Central memory CD8-positive, alpha-beta T cell (primary cell): ENCODE data around the gene CRYAA.

Experiments
- ATAC-seq: fragments of 150-1000 bp; cut with Tn5 transposase; replicated peaks from 2 replicates; pipeline ENCODE4 v1.10.0; 2022; ENCODE audit warnings: mild to moderate bottlenecking, moderate FRiP score, moderate number of reproducible peaks; ENCODE audit not compliant: poor library complexity, severe bottlenecking; ENCODE audit errors: extremely low read depth
- DNase-seq, 2 donors: peaks; one replicate each; pipeline ENCODE4 v3.0.0; 2021; ENCODE audit warnings: low spot score in 2 of 2
- H3K27ac Mint-ChIP-seq: one replicate; pipeline ENCODE4 v1.8.0; 2022; ENCODE audit warnings: low read depth, mild to moderate bottlenecking, moderate library complexity, mixed read lengths
- H3K27me3 Mint-ChIP-seq: one replicate; pipeline ENCODE4 v1.8.0; 2022; ENCODE audit warnings: mixed read lengths
- H3K36me3 Mint-ChIP-seq: one replicate; pipeline ENCODE4 v1.8.0; 2022; ENCODE audit warnings: mild to moderate bottlenecking, moderate library complexity, mixed read lengths; ENCODE audit not compliant: insufficient read depth
- H3K4me1 Mint-ChIP-seq: one replicate; pipeline ENCODE4 v1.8.0; 2022; ENCODE audit warnings: mixed read lengths
- H3K4me3 Mint-ChIP-seq: one replicate; pipeline ENCODE4 v1.8.0; 2022; ENCODE audit warnings: mild to moderate bottlenecking, moderate library complexity, mixed read lengths
- H3K9me3 Mint-ChIP-seq: one replicate; pipeline ENCODE4 v1.8.0; 2022; ENCODE audit warnings: mixed read lengths

Gene CRYAA

GRCh38 chr21:43187715-43188114 lies 18.9 kb downstream of the CRYAA start:
- no peak overlapping the region for H3K27ac Mint-ChIP-seq

GRCh38 chr21:43188181-43188580 lies 19.4 kb downstream of the CRYAA start:
- peaks cover 5% of the 10 kb centered on the region for H3K4me1 Mint-ChIP-seq

More at GRCh38 chr21:43187715-43188114, 18.9 kb downstream of the CRYAA start:
- H3K4me3 Mint-ChIP-seq: no peak overlapping the region
- ATAC-seq (no peak), DNase-seq (no peak)
- H3K9me3 Mint-ChIP-seq: no peaks in the 10 kb centered on the region
- H3K4me1 Mint-ChIP-seq: peaks cover 5% of the 10 kb centered on the region
- H3K36me3 Mint-ChIP-seq: no peaks in the 10 kb centered on the region
- peaks cover 19% of the 10 kb centered on the region for H3K27me3 Mint-ChIP-seq

GRCh38 chr21:43188592-43189210 lies 19.9 kb downstream of the CRYAA start:
- Mint-ChIP-seq H3K4me3 (no peak overlapping the region), H3K27ac (no peak overlapping the region), H3K9me3 (no peaks in the 10 kb centered on the region), H3K36me3 (no peaks in the 10 kb centered on the region), H3K27me3 (peaks cover 20% of the 10 kb centered on the region), H3K4me1 (peaks cover 5% of the 10 kb centered on the region)
- DNase-seq: peak in 1 of 2 donors; percentile 5
- no peak for ATAC-seq

More at GRCh38 chr21:43188181-43188580, 19.4 kb downstream of the CRYAA start:
- Mint-ChIP-seq H3K27me3 (peaks cover 19% of the 10 kb centered on the region), H3K9me3 (no peaks in the 10 kb centered on the region), H3K27ac (no peak overlapping the region), H3K4me3 (no peak overlapping the region), H3K36me3 (no peaks in the 10 kb centered on the region)
- ATAC-seq (no peak), DNase-seq (no peak)

GRCh38 chr21:43189936-43190335 lies 21.1 kb downstream of the CRYAA start:
- peaks cover 5% of the 10 kb centered on the region for H3K4me1 Mint-ChIP-seq
- no peak overlapping the region for H3K4me3 Mint-ChIP-seq
- DNase-seq (peak in 1 of 2 donors; percentile 7), ATAC-seq (no peak)
- H3K27me3 Mint-ChIP-seq: peaks cover 32% of the 10 kb centered on the region
- H3K36me3 Mint-ChIP-seq: no peaks in the 10 kb centered on the region
- H3K9me3 Mint-ChIP-seq: no peaks in the 10 kb centered on the region
- no peak overlapping the region for H3K27ac Mint-ChIP-seq

GRCh38 chr21:43190544-43190943 lies 21.7 kb downstream of the CRYAA start:
- H3K4me1 Mint-ChIP-seq: peaks cover 5% of the 10 kb centered on the region
- no peak overlapping the region for H3K4me3 Mint-ChIP-seq
- ATAC-seq (no peak), DNase-seq (no peak)
- no peaks in the 10 kb centered on the region for H3K9me3 Mint-ChIP-seq
- H3K27ac Mint-ChIP-seq: no peak overlapping the region
- peaks cover 39% of the 10 kb centered on the region for H3K27me3 Mint-ChIP-seq
- H3K36me3 Mint-ChIP-seq: no peaks in the 10 kb centered on the region

GRCh38 chr21:43190951-43191350 lies 22.1 kb downstream of the CRYAA start:
- no peaks in the 10 kb centered on the region for H3K36me3 Mint-ChIP-seq
- H3K4me1 Mint-ChIP-seq: peaks cover 5% of the 10 kb centered on the region
- no peak overlapping the region for H3K4me3 Mint-ChIP-seq
- no peak overlapping the region for H3K27ac Mint-ChIP-seq
- no peaks in the 10 kb centered on the region for H3K9me3 Mint-ChIP-seq
- no peak for DNase-seq
- H3K27me3 Mint-ChIP-seq: peaks cover 43% of the 10 kb centered on the region
- ATAC-seq: no peak

GRCh38 chr21:43191521-43191920 lies 22.7 kb downstream of the CRYAA start:
- DNase-seq (no peak), ATAC-seq (no peak)
- Mint-ChIP-seq H3K9me3 (no peaks in the 10 kb centered on the region), H3K36me3 (no peaks in the 10 kb centered on the region), H3K4me1 (peaks cover 5% of the 10 kb centered on the region), H3K27ac (no peak overlapping the region), H3K4me3 (no peak overlapping the region), H3K27me3 (peaks cover 48% of the 10 kb centered on the region)

- DNase-seq (no peak), ATAC-seq (no peak)
- H3K27ac Mint-ChIP-seq: no peak overlapping the region
- H3K9me3 Mint-ChIP-seq: no peaks in the 10 kb centered on the region
- H3K27me3 Mint-ChIP-seq: peaks cover 52% of the 10 kb centered on the region
- H3K4me1 Mint-ChIP-seq: peaks cover 5% of the 10 kb centered on the region
- H3K36me3 Mint-ChIP-seq: no peaks in the 10 kb centered on the region
- H3K4me3 Mint-ChIP-seq: no peak overlapping the region
These were observed 23.2 kb downstream of the CRYAA start for GRCh38 chr21:43191971-43192370.

GRCh38 chr21:43192501-43193081 lies 23.8 kb downstream of the CRYAA start:
- H3K27me3 Mint-ChIP-seq: peaks cover 58% of the 10 kb centered on the region
- DNase-seq (peak in 1 of 2 donors; percentile 8), ATAC-seq (no peak)
- H3K9me3 Mint-ChIP-seq: peaks cover 5% of the 10 kb centered on the region
- H3K27ac Mint-ChIP-seq: no peak overlapping the region
- no peak overlapping the region for H3K4me3 Mint-ChIP-seq
- H3K36me3 Mint-ChIP-seq: no peaks in the 10 kb centered on the region
- H3K4me1 Mint-ChIP-seq: peaks cover 5% of the 10 kb centered on the region

GRCh38 chr21:43193088-43193650 lies 24.4 kb downstream of the CRYAA start:
- peaks cover 64% of the 10 kb centered on the region for H3K27me3 Mint-ChIP-seq
- DNase-seq: no peak
- H3K27ac Mint-ChIP-seq: no peak overlapping the region
- no peak for ATAC-seq
- H3K4me1 Mint-ChIP-seq: peaks cover 5% of the 10 kb centered on the region
- peaks cover 5% of the 10 kb centered on the region for H3K9me3 Mint-ChIP-seq
- H3K36me3 Mint-ChIP-seq: no peaks in the 10 kb centered on the region
- no peak overlapping the region for H3K4me3 Mint-ChIP-seq

GRCh38 chr21:43193651-43194302 lies 25.0 kb downstream of the CRYAA start:
- no peak overlapping the region for H3K27ac Mint-ChIP-seq
- no peak overlapping the region for H3K4me3 Mint-ChIP-seq
- no peaks in the 10 kb centered on the region for H3K36me3 Mint-ChIP-seq
- DNase-seq (peak in 1 of 2 donors; percentile 11), ATAC-seq (no peak)
- peaks cover 67% of the 10 kb centered on the region for H3K27me3 Mint-ChIP-seq
- H3K9me3 Mint-ChIP-seq: peaks cover 10% of the 10 kb centered on the region
- peaks cover 2% of the 10 kb centered on the region for H3K4me1 Mint-ChIP-seq

- peaks cover 67% of the 10 kb centered on the region for H3K27me3 Mint-ChIP-seq
- DNase-seq (peak in 1 of 2 donors; percentile 9), ATAC-seq (no peak)
- no peaks in the 10 kb centered on the region for H3K36me3 Mint-ChIP-seq
- no peak overlapping the region for H3K4me3 Mint-ChIP-seq
- H3K4me1 Mint-ChIP-seq: no peaks in the 10 kb centered on the region
- peaks cover 10% of the 10 kb centered on the region for H3K9me3 Mint-ChIP-seq
- H3K27ac Mint-ChIP-seq: no peak overlapping the region
These were observed 25.7 kb downstream of the CRYAA start for GRCh38 chr21:43194303-43195120.
